Brain microvascular endothelial cell (primary cell): ENCODE measurements around the gene OSBPL10.

Experiments
- DNase-seq: peaks from one replicate; pipeline ENCODE4 v3.0.0-alpha.2; 2020
- H3K27ac ChIP-seq: fragments of 250-450 bp; sonication (Bioruptor Pico); 2 replicates; pipeline ENCODE4 v1.5.1; 2020; ENCODE audit warnings: mild to moderate bottlenecking, moderate library complexity
- H3K27me3 ChIP-seq: fragments of 250-450 bp; sonication (Bioruptor Pico); replicated peaks from 2 replicates; pipeline ENCODE4 v1.5.1; 2020; ENCODE audit warnings: mild to moderate bottlenecking
- H3K36me3 ChIP-seq: fragments of 250-450 bp; sonication (Bioruptor Pico); replicated peaks from 2 replicates; pipeline ENCODE4 v1.5.1; 2020; ENCODE audit warnings: mild to moderate bottlenecking
- H3K4me3 ChIP-seq: 2 replicates; pipeline ENCODE4 v1.5.1; 2011; ENCODE audit warnings: low read depth, mild to moderate bottlenecking, control low read depth, low read length, moderate library complexity
- in situ Hi-C: cut with HindIII; loops from 2 replicates; pipeline ENCODE4 v1.10.0; 2017; ENCODE audit warnings: low sequenced_read_pairs, low pct_ligation_motif_present
- TF ChIP-seq, protein P1 (sequence below): IDR thresholded peaks from 2 replicates; pipeline ENCODE4 v1.5.1; 2011; ENCODE audit warnings: low read depth, mild to moderate bottlenecking, moderate library complexity, low read length, control low read depth, inconsistent platforms; ENCODE audit errors: missing control alignments

The OSBPL10 gene

DNA sequence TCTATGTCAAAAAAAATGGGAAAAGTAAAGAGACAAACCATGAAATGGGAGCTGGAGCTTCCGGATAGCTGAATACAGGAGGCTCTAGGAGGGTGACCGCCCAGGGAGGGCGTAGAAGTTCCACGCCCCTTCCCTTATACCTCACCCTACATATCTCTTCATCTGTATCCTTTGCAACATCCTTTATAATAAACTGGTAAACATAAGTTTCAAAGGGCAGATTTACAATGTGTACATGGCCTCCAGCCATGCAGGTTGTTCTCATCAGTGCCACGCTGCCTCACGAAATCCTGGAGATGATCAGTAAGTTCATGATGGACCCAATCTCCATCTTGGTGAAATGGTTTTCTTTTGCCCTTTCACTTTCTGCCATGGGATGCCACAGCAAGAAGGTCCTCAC lies 121.8 kb downstream of the OSBPL10 start:
- in situ Hi-C loops: no loop called here
- no peak for DNase-seq
- H3K27ac ChIP-seq: no peak overlapping the region
- H3K27me3 ChIP-seq: no peaks in the 10 kb centered on the region
- TF ChIP-seq, protein P1, sequence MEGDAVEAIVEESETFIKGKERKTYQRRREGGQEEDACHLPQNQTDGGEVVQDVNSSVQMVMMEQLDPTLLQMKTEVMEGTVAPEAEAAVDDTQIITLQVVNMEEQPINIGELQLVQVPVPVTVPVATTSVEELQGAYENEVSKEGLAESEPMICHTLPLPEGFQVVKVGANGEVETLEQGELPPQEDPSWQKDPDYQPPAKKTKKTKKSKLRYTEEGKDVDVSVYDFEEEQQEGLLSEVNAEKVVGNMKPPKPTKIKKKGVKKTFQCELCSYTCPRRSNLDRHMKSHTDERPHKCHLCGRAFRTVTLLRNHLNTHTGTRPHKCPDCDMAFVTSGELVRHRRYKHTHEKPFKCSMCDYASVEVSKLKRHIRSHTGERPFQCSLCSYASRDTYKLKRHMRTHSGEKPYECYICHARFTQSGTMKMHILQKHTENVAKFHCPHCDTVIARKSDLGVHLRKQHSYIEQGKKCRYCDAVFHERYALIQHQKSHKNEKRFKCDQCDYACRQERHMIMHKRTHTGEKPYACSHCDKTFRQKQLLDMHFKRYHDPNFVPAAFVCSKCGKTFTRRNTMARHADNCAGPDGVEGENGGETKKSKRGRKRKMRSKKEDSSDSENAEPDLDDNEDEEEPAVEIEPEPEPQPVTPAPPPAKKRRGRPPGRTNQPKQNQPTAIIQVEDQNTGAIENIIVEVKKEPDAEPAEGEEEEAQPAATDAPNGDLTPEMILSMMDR: no peak
- H3K36me3 ChIP-seq: no peaks in the 10 kb centered on the region
- H3K4me3 ChIP-seq: no peak overlapping the region

DNA sequence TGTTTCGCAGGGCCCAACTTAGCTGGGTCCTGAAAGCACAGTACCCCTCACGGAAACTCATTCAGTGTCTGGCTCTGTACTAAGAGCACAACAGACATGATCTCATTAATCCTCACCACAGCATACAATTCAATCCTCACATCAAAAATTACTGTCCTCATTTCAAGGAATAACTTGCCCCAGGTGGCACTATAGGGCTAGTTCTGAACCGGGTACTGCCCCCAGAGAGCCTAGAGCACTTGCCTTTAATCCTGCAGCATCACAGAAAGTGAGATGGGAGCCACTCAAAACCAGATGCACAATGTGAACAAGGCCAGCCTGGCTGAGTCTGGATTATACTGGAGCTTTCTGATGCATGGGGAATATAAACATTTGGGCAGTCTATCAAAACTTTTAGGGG lies 122.6 kb downstream of the OSBPL10 start:
- DNase-seq: no peak
- H3K27me3 ChIP-seq: no peaks in the 10 kb centered on the region
- no peak overlapping the region for H3K4me3 ChIP-seq
- H3K27ac ChIP-seq: no peak overlapping the region
- no peaks in the 10 kb centered on the region for H3K36me3 ChIP-seq
- in situ Hi-C loops: no loop called here
- TF ChIP-seq, protein P1: peak; percentile 9

DNA sequence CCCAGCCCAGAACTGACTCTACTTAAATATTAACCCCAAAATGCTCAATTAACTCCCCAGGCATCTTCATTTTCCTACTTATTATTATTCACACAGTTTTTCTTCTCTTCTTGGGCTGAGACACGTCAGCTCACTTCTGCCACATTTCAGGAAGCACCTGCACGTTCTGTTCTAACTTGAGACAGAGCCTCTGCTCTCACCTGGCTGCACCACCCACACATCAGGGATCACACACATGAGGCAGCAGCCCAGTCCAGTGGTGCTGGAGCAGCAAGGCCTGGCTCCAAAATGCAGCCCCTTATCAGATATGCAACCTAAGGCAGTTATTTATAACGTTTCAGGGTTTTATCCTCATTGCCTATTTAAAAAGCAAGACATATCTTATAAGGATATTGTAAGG lies 127.5 kb downstream of the OSBPL10 start:
- H3K4me3 ChIP-seq: no peak overlapping the region
- TF ChIP-seq, protein P1: no peak
- H3K27ac ChIP-seq: no peak overlapping the region
- H3K27me3 ChIP-seq: no peaks in the 10 kb centered on the region
- in situ Hi-C loops: no loop called here
- no peaks in the 10 kb centered on the region for H3K36me3 ChIP-seq
- DNase-seq: no peak

DNA sequence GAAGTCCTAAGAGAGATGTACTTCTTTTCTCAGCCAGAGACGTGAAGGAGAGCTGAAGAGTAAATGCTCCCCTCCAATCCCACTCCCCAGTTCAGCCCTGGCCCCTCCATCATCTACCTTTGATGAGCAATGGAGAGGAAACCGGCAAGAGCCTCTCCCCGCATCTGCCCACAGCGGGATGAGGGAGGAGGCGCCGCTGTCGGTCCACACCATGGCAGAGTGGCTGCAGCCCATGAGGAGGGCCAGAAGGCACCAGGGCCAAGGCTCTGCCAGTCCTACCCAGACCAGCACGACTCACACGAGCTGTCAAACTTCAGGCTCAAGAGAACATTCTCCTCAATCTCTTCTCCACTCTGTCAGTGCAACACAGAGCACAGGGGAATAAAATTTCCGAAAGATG lies 129.8 kb downstream of the OSBPL10 start:
- DNase-seq: no peak
- no peaks in the 10 kb centered on the region for H3K36me3 ChIP-seq
- in situ Hi-C loops: no loop called here
- H3K27me3 ChIP-seq: no peaks in the 10 kb centered on the region
- TF ChIP-seq, protein P1: no peak
- no peak overlapping the region for H3K27ac ChIP-seq
- H3K4me3 ChIP-seq: no peak overlapping the region

DNA sequence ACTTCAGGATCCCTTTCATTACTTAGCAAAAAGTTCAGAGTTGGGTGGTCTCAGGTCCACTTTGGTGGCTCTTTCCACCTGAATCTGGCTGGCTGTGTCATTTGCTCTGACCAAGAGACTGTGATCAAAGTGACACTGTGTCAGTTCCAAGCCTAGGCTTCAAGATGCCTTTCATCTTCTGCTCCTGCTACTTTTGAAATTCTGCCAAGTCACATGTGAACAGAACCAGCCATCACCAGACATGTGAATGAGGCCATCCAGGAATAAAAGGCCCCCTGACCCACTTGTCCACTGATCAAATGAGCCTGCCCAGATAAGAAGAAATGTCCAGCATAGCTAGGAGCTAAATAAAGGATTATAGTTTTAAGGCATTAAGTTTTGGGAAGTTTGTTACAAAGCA lies 132.2 kb downstream of the OSBPL10 start:
- Histone ChIP-seq H3K36me3 (no peaks in the 10 kb centered on the region), H3K27ac (no peak overlapping the region), H3K4me3 (no peak overlapping the region), H3K27me3 (no peaks in the 10 kb centered on the region)
- TF ChIP-seq, protein P1: no peak
- no peak for DNase-seq
- in situ Hi-C loops: no loop called here

DNA sequence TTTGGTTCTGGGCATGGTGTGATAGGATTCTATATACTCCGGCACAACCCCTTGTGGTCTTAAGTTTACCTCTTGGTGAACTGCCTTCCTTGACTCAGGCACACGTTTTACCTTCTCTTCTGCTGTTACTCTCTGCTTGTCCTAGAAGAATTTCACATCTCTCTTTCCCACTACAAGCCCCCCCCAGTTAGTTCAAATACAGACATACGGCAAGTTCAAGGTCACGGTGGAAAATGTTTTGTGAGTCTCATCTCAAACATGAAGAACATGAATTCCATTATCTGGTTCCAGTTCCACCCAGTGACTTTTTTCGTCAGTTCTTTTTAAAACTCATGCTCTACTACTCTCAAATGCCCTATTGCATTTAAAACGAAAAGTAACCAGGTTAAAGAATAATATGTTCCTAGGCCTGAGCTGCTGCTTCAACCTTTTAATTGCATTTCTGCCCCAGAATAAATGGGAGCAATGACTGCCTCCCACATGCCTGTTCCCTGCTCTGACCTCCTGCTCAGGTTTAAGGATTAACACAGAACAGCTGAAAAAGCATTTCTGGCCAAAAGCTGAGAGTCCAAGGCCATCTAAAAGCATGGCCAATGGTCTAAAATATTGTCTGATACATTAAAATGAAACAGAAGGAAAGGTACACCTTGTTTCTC lies 132.8 kb downstream of the OSBPL10 start:
- Histone ChIP-seq H3K36me3 (no peaks in the 10 kb centered on the region), H3K27ac (no peak overlapping the region), H3K4me3 (no peak overlapping the region), H3K27me3 (no peaks in the 10 kb centered on the region)
- TF ChIP-seq, protein P1: no peak
- no peak for DNase-seq
- in situ Hi-C loops: no loop called here
